EH (cell line): ENCODE results near the gene METTL25.

Source experiments
- DNase-seq: peaks from one replicate; pipeline ENCODE4 v3.0.0-alpha.2; 2015; ENCODE audit warnings: low read depth

Gene METTL25

DNA sequence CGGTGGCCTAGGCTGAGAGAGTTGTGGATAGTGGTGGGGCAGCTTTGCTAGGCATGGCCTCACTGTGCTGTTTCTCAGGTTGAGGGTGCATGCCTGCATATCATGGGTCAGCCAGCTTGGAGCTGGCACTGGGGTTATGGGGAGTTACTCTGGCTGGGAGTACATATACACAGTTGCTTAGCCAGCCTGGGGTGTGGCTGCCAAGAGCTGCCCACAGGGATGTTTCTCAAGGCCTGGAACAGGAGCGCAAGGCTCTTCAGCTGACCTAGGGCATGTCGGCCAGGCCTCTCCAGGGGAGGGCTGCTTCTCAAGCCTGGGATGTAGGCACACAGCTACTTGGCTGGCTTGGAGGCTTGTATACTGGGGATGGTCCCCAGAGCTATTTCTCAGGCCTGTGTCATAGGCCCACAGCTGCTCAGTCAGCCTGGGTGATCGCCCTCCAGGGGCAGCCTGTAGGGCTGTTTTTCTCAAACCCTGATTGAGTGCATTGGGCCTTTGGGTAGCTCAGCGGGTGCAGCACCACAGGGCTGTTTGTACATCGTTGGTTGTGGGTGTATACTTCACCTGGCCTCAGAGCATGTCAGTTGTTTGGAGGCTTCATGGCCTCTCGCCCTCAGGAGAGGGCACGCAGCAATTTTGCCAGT is 114.9 kb downstream of the METTL25 start:
- no peak for DNase-seq

GRCh38 chr12:82474181-82474797 is 116.0 kb downstream of the METTL25 start:
- no peak for DNase-seq

- DNase-seq, result peak; percentile 50
Measured at GRCh38 chr12:82474798-82475184, 116.5 kb downstream of the METTL25 start.

DNA sequence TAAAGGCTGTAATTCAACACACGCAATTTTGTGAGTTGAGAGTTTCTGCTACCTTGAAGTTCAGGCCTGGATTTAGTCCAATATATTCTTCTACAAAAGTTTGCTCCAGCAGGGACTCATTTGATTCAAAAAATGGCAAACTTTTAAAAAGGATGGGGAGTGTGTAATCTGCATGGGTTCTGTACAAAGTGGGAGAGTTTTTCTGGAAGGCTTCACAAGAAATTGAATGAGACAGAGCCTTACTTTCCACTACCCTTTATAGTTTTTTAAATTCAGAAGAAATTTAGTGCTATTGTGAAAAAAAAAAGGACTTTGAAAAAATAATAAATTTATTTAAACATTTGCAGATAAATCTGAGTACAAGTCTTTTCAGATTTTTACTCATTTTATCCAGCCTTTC is 116.9 kb downstream of the METTL25 start:
- no peak for DNase-seq

- DNase-seq, result no peak
Measured at GRCh38 chr12:82476511-82476910, 118.2 kb downstream of the METTL25 start.

- peak; percentile 58 for DNase-seq
Measured at GRCh38 chr12:82479511-82479910, 121.2 kb downstream of the METTL25 start.

GRCh38 chr12:82480606-82481005 is 122.3 kb downstream of the METTL25 start:
- DNase-seq, result no peak

- DNase-seq, result no peak
Measured at GRCh38 chr12:82481954-82482353, 123.6 kb downstream of the METTL25 start.

DNA sequence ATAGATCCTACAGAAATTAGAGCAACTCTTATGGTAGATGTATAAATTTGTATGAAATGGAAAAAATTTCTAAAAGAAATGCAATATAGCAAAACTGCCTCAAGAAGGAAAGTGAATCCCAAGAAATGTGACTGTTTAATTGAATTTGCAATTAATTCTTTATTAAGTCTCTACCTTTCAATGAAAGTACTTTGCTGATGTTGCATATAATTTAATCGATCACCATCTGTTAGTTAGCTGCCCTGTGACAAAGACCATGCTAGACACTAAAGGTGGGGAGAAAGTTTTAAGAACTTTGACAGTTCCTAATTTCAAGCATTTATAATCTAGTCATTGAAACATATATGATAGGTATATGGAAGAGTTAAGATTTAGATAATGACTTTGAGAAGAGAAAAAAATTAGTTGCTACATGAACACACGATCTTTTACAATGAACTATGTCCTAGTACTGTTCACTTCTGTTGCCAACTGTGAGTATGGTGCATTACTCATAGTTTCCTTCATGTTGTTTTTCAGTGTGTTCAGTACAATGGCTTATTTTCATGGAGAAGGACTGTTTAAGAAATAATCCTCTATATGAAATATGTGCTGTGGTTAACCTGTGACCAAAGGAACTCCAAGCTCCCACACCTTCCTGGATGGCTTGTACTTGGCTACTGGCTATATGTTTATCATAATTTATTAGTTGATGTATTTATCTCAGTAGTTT is 128.4 kb downstream of the METTL25 start:
- DNase-seq, result no peak

DNA sequence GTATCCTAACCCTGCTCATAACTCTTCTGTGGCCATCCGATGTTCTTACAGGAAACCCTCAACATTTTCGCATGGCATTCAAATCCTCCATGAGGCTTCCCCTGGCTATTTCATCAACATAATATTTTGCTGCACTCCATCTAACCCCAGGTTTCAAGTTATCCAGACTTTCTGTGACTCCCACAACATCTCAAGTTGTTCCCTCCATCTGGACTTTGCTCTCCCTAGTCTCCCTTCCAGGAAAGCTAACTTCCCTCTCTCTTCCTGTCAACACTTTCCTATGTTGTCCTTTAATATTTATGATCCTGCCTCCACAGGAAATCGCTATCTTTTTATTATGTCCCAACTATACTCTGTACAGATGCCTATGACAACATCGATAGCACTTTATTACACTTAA is 146.1 kb downstream of the METTL25 start:
- DNase-seq, result no peak

DNA sequence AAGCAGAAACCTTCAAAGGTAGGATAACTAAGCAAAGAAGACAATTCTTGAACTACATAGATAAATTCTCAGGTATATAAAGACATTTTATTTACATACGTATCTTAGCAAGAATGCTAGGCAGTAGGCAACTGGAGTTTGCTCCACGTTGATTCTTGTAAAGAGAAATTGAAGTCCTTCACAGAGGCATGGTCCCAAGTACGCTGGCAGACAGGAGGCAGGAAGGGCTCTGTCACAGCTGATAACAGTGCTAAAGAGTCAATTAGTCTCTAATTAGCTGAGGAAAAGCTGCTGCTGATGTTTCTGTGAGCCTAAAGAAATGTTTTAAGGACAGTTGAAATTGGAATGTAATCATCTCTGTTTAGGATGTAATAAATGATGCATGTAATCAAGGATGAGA is 146.8 kb downstream of the METTL25 start:
- DNase-seq, result no peak

GRCh38 chr12:82507686-82508085 is 149.4 kb downstream of the METTL25 start:
- DNase-seq, result no peak

GRCh38 chr12:82510386-82510785 is 152.1 kb downstream of the METTL25 start:
- DNase-seq, result no peak

DNA sequence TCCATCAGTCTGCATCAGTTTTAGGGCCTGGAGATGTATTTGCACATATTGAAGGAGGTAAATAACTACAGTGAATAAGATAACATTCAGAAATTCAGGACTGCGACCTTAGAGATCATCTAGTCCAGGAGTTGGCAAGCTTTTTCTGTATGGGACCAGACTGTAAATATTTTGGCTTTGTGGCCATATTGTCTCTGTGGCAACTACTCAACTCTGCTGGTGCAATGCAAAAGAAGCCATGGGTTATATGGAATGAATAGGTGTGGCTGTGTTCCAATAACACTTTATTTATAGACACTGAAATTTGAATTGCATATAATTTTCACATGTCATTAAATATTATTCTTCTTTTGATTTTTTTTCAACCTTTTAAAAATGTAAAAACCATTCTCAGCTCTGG is 156.6 kb downstream of the METTL25 start:
- no peak for DNase-seq

DNA sequence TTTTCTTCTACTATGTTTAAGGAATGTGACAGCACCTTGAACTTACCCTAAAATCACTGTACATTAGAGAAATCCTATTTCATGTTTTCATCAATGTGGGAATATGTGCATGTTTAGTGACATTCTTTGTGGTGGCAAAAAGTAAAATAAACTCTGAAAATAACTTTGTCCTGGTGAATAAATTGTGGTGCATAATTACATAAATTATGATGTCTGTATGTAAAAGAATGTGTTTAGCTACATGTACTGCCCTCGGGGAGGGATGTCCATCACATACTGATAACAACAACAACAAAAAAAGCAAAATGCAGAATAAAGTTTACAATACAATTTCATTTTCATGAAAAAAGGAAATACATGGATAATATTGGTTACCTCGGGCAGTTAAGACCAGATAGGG is 157.3 kb downstream of the METTL25 start:
- no peak for DNase-seq

DNA sequence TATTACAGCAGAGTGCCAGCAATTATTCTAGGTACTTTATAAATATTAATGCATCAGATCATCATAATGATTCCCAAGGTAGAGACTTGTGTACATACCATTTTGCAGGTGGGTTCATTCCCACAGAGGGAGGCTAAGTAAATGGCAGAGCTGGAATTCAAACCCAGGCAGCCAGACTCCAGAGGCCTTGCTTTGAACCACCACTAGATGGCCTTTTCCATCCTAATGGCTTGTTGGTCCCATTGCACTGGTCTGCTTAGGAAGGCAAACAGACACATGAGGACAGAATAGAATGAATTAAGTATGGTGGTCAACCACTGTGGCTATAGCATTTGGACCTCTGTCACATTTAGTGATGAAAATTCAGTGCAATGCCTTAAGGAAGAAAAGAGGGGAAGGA is 158.7 kb downstream of the METTL25 start:
- DNase-seq, result peak; percentile 11

DNA sequence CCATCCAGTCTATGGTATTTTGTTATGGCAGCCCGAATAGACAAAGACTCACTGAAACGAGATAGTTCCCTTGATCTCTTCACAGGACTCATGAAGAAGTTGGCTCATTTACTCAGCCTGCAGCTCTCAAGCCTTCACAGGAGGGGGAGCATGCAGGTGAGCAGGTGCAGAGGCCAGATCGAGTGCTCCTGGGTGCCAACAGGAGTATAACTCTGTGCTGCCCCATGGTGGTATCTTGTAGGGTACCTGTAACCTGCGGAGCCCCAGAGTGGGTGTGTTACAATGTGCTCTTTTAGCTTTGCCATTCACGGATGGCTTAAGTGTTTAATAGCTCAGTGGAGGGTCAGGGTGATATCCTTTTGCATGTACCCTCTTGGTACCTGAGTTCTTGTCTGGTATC is 159.5 kb downstream of the METTL25 start:
- DNase-seq, result no peak

GRCh38 chr12:82519510-82519909 is 161.2 kb downstream of the METTL25 start:
- no peak for DNase-seq

DNA sequence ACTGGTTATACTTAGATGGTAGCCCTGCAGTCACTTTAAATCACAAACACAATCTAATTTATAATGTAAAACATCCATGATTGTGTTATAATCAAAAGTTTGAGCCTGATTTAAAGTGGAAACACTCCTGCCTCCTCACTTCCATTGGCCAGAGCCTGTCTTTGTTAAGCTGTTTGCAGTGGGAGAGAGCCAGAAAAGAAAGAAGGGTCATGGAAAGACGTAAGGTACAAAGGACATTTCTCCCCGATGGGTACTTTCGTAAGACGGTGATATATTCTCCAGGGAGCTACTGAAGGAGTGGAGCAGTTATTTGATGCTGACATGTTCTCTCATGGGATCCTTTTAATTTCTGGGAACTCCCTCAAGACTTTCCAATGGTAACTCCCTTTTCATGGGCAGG is 164.0 kb downstream of the METTL25 start:
- no peak for DNase-seq

DNA sequence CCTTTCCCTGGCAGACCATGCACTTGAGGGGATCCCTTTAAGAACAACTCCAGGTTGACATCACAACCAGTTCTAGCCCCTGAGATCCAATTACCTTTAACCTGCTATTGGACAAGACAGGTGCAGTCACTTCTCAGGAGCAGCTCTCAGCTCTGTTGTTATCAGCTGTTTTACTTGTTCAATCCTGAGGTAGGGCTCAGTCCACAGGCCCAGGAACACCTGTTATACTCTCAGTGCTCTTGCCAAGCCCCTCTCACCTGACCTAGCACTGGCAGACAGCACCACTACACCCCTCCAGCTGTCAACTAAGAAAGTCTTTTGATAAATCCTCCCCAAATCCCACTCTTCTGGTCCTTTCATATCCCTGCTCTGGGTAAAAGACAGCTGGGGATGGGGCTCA is 164.4 kb downstream of the METTL25 start:
- no peak for DNase-seq

- DNase-seq, result no peak
Measured at GRCh38 chr12:82523996-82524395, 165.7 kb downstream of the METTL25 start.

GRCh38 chr12:82524641-82525040 is 166.3 kb downstream of the METTL25 start:
- DNase-seq, result no peak

DNA sequence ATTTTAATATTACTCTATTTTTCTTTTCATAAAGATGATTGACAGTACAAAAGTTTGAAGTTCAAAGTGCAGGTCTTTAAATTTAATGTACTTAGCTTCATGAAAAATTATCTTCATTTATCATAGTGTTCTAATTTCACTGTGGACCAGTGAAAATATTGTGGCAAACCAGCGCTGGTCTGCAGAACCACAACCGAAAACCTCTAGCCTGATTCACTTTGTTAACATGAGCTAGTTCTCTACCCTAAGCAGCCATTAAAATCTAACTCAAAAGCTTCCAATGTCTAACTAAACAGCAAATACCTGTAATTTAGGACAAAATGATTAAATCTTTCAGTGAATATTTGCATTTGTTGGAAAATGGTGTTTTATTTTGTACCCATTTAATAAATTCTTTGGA is 167.3 kb downstream of the METTL25 start:
- no peak for DNase-seq
